Erythroblast (primary cell): ENCODE measurements around the gene EHMT1.

Source experiments
- GATA1 ChIP-seq: IDR thresholded peaks from 2 replicates; pipeline ENCODE4 v1.6.1; 2011; ENCODE audit warnings: low read depth, mild to moderate bottlenecking, control low read depth, low read length, moderate library complexity
- POLR2A ChIP-seq: IDR thresholded peaks from 2 replicates; pipeline ENCODE4 v1.6.1; 2011; ENCODE audit warnings: mild to moderate bottlenecking, low read length

GRCh38 chr9:137783521-137783920 lies 164.7 kb downstream of the EHMT1 start:
- no peak for TF ChIP-seq POLR2A
- no peak for TF ChIP-seq GATA1
